ENCODE measurements around the gene RAB21.

- TF ChIP-seq CTCF (IDR thresholded peaks at IDR 0.05), result no peak
- TF ChIP-seq POLR2AphosphoS5 (IDR thresholded peaks at IDR 0.05), result no peak
- no peak for TF ChIP-seq POLR2A (IDR thresholded peaks at IDR 0.05)
Measured at GRCh38 chr12:71797531-71797930, 42.9 kb downstream of the RAB21 start.

Data from sigmoid colon (tissue), 4 donors.